ENCODE results near the gene DNAJA2. TPM values are rescaled to one million over a fixed set of nuclear protein-coding genes. Genes with fewer than 3 reads are reported as not detected.

DNAJA2 gene
- total RNA-seq, 4 donors from 2014 or later, result 30.5 to 45.7 (median 36.5) TPM

DNA sequence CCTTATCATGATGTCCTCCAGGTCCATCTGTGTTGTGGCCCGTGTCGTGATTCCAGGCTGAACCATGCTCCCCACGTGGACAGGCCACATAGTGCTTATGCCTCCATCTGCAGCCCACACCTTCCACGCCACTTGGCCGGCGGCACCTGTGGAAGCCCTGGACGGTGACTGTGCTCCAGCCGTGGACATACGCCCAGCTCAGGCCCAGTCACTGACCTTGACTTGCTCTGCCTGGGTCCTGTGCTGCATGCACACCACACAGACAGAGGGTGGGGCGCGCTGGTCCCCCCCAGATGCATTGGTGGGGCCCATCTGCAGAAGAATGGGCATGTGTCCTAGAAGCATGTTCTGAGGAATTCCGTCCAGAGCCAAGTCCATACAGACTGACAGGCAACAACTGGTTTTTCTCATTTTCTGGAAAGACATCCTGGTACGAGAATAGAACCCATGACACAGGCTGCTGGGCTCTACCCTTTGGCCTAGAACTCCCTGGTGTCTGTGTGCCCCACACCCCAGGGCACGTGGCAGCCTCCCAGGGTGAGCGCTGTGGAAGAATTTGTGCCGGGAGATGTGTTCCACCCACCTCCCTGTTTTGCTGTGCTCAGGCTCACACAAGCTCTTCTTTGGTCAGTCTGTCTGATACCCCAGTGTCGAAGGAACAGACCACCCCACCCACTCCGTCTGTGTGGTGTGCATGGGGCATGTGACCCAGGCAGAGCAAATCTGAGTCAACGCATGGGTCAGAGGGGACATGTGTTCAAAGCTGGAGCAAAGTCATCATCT is 49.8 kb downstream of the DNAJA2 start:
- H3K36me3 ChIP-seq, result peaks cover 0 to 12% (median 0%) of the 10 kb centered on the region in 3 donors
- TF ChIP-seq, protein P1, sequence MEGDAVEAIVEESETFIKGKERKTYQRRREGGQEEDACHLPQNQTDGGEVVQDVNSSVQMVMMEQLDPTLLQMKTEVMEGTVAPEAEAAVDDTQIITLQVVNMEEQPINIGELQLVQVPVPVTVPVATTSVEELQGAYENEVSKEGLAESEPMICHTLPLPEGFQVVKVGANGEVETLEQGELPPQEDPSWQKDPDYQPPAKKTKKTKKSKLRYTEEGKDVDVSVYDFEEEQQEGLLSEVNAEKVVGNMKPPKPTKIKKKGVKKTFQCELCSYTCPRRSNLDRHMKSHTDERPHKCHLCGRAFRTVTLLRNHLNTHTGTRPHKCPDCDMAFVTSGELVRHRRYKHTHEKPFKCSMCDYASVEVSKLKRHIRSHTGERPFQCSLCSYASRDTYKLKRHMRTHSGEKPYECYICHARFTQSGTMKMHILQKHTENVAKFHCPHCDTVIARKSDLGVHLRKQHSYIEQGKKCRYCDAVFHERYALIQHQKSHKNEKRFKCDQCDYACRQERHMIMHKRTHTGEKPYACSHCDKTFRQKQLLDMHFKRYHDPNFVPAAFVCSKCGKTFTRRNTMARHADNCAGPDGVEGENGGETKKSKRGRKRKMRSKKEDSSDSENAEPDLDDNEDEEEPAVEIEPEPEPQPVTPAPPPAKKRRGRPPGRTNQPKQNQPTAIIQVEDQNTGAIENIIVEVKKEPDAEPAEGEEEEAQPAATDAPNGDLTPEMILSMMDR (IDR thresholded peaks at IDR 0.05), result no peak
- TF ChIP-seq POLR2A (IDR thresholded peaks at IDR 0.05), result no peak

DNA sequence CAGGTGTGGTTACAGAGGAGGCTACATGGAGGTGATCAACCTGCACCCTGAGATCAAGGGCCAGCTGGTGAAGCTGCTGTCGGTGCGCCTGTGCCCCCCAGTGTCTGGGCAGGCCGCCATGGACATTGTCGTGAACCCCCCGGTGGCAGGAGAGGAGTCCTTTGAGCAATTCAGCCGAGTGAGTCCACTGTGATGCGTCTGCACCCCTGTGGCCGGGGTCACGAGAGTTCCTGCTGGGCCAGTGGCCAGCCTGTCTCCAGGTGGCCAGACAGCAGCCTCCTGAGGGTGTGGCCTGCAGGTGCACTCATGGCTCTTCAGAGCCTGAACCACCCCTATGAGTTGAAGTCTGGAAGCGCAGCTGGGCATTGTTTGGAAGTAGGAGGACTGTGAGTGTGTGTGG is 51.2 kb downstream of the DNAJA2 start:
- Histone ChIP-seq H3K4me3 (no peak overlapping the region), H3K27me3 (no peaks in the 10 kb centered on the region), H3K4me1 (peaks cover 0 to 3% (median 0%) of the 10 kb centered on the region in 4 donors), H3K36me3 (peaks cover 0 to 12% (median 0%) of the 10 kb centered on the region in 3 donors), H3K9me3 (no peaks in the 10 kb centered on the region), H3K27ac (no peak overlapping the region)
- TF ChIP-seq POLR2A (IDR thresholded peaks at IDR 0.05), result no peak
- TF ChIP-seq, protein P1 (IDR thresholded peaks at IDR 0.05), result no peak
- DNase-seq, result no peak

More for the DNA sequence above, 49.8 kb downstream of the DNAJA2 start:
- H3K4me3 ChIP-seq, result no peak overlapping the region
- H3K4me1 ChIP-seq, result no peaks in the 10 kb centered on the region
- no peak overlapping the region for H3K27ac ChIP-seq
- DNase-seq, result no peak
- no peaks in the 10 kb centered on the region for H3K9me3 ChIP-seq
- H3K27me3 ChIP-seq, result no peaks in the 10 kb centered on the region

DNA sequence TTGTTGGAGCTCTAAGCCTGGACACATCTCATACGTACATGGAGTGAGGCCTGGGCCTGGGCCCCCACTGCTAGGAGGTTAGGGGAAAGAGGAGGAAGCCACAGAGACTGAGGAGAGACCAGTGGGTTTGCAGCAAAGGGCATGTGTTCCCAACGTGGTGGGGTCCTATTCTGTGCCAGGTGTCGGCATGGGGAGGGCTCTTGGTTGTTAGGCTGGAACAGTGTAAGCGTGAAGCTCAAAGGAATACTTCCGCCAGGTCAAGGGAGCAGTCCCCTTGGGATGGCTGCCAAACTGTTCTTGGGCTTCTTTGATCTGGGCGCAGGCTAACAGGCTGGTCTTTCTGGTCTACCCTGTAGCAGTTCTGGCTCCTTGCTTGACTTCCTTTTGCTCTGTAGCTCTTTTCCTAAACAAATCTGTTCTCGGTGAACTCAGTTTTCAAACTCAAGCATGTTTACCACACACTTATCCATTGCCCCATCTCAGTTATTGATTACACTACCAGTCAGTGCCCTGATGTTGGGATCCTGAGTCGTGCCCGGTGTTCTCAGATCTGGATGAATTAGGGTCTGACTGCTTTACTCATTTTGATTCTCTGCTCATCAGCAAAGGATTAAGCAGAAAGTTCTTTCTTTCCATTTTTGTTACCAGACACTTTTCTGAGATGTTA is 52.9 kb downstream of the DNAJA2 start:
- no peak for DNase-seq
- Histone ChIP-seq H3K27ac (no peak overlapping the region), H3K4me1 (peaks cover 0 to 3% (median 0%) of the 10 kb centered on the region in 4 donors), H3K4me3 (no peak overlapping the region), H3K27me3 (no peaks in the 10 kb centered on the region), H3K9me3 (no peaks in the 10 kb centered on the region), H3K36me3 (peaks cover 0 to 12% (median 0%) of the 10 kb centered on the region in 3 donors)
- no peak for TF ChIP-seq POLR2A (IDR thresholded peaks at IDR 0.05)
- TF ChIP-seq, protein P1 (IDR thresholded peaks at IDR 0.05), result no peak

DNA sequence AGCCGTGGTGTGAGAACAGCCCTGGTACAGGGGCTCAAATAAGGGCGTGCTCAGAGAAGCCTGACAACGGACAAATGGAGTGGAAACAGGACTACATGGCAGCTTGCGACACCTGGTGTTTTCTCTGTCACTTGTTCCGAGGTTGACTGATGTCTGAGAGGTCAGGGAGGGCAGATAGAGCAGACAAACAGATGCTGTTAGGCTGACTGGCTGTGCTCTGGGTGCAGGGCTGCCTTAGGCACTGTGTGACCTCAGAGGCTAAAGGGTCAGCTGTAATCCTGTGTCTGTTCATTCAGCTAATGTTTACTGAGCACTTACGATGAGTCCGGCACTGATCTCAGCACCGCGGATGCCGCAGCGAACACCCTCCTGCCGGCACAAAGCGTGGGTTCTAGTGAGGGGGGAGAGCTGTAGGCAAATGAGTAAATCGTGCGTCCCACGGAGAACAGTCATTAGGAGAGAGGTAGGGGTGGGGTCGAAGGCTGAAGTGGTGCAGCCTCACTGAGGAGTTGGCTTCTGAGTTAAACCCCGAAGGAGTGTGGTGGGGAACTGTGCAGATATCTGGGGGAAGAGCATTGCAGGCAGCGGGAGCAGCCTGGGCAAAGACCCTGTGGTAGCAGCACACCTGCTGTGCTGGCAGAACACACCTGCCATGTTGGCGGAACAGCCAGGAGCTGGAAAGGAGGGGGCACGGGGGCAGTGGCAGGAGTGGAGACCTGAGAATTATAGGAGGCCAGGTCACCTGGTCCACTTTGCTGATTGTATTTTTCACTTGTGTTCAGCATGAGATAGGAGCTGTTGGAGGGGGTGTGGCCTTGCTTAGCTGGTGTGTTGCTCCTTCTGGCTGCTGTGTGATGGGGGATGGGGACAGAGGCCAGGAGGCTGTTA is 54.3 kb downstream of the DNAJA2 start:
- peak in 2 of 3 donors; percentile 56 to 65 for DNase-seq
- TF ChIP-seq, protein P1 (IDR thresholded peaks at IDR 0.05), result peak in 1 of 6 experiments; percentile 24
- no peak for TF ChIP-seq POLR2A (IDR thresholded peaks at IDR 0.05)
- Histone ChIP-seq H3K4me1 (peaks cover 0 to 3% (median 0%) of the 10 kb centered on the region in 4 donors), H3K9me3 (no peaks in the 10 kb centered on the region), H3K4me3 (no peak overlapping the region), H3K27ac (peak overlapping the region in 2 of 4 donors; percentile 59 to 67), H3K36me3 (peaks cover 0 to 9% (median 0%) of the 10 kb centered on the region in 3 donors), H3K27me3 (no peaks in the 10 kb centered on the region)

DNA sequence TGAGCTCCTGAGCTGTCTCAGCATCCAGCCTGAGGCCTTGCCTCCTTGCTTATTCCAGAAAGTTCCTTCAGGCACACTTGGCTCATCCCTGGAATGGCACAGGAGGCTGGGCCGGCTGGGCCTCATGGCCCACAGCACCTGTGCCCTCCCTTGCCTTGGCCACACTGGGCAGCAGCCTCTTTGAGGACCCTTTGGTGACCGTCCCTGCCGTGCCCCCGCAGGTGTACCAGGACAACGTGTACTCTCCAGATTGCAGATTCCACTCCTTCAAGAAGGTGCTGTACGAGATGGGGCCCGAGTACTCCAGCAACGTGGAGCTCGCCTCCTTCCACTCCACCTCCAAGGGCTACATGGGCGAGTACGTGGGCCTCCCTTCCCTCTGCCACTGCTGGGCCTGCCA is 55.1 kb downstream of the DNAJA2 start:
- Histone ChIP-seq H3K4me1 (peaks cover 0 to 3% (median 0%) of the 10 kb centered on the region in 4 donors), H3K27me3 (no peaks in the 10 kb centered on the region), H3K27ac (peak overlapping the region in 2 of 4 donors; percentile 59 to 67), H3K36me3 (peaks cover 0 to 1% (median 0%) of the 10 kb centered on the region in 3 donors), H3K4me3 (no peak overlapping the region), H3K9me3 (no peaks in the 10 kb centered on the region)
- no peak for DNase-seq
- no peak for TF ChIP-seq POLR2A (IDR thresholded peaks at IDR 0.05)
- TF ChIP-seq, protein P1 (IDR thresholded peaks at IDR 0.05), result no peak
